Amniotic stem cell (primary cell): ENCODE results near the gene CD69.
"Not testable (repeated sequence)": the region's sequence is repeated elsewhere in the genome, so short reads cannot be mapped to it uniquely, and the experiment has no call there.

Experiments
- DNase-seq: peaks from one replicate; lab custom pipeline; 2025; lab: John Stamatoyannopoulos, UW

CD69 gene

GRCh38 chr12:9750276-9751203 lies 10.2 kb downstream of the CD69 start:
- peak; percentile 42 for DNase-seq

GRCh38 chr12:9749640-9750039 lies 11.1 kb downstream of the CD69 start:
- no peak for DNase-seq

- no peak for DNase-seq
These were observed 15.5 kb downstream of the CD69 start for GRCh38 chr12:9745199-9745598.

- no peak for DNase-seq
These were observed 18.0 kb downstream of the CD69 start for GRCh38 chr12:9742661-9743060.

GRCh38 chr12:9741726-9742125 lies 19.0 kb downstream of the CD69 start:
- no peak for DNase-seq

- no peak for DNase-seq
These were observed 20.5 kb downstream of the CD69 start for GRCh38 chr12:9740106-9740750.

- DNase-seq = not testable (repeated sequence)
These were observed 21.1 kb downstream of the CD69 start for GRCh38 chr12:9739404-9740105.

- DNase-seq = not testable (repeated sequence)
These were observed 21.8 kb downstream of the CD69 start for GRCh38 chr12:9738905-9739304.

- DNase-seq = no peak
These were observed 23.6 kb downstream of the CD69 start for GRCh38 chr12:9736936-9737705.

- DNase-seq = no peak
These were observed 25.1 kb downstream of the CD69 start for GRCh38 chr12:9735601-9736000.

- DNase-seq = no peak
These were observed 27.7 kb downstream of the CD69 start, which contains the start of gene CLECL1 for GRCh38 chr12:9732921-9733461. Gene CLECL1 (minus strand): TSS chr12:9733097.

GRCh38 chr12:9731797-9732196 lies 28.9 kb downstream of the CD69 start:
- DNase-seq = no peak

- no peak for DNase-seq
These were observed 29.3 kb downstream of the CD69 start for GRCh38 chr12:9731393-9731792.

GRCh38 chr12:9730591-9730990 lies 30.1 kb downstream of the CD69 start:
- no peak for DNase-seq

GRCh38 chr12:9730011-9730410 lies 30.7 kb downstream of the CD69 start:
- DNase-seq = no peak

GRCh38 chr12:9729082-9729481 lies 31.6 kb downstream of the CD69 start:
- DNase-seq = no peak

GRCh38 chr12:9727813-9728212 lies 32.9 kb downstream of the CD69 start:
- no peak for DNase-seq

- no peak for DNase-seq
These were observed 35.4 kb downstream of the CD69 start for GRCh38 chr12:9725213-9725870.

GRCh38 chr12:9724023-9724422 lies 36.7 kb downstream of the CD69 start:
- DNase-seq = no peak

- no peak for DNase-seq
These were observed 39.2 kb downstream of the CD69 start for GRCh38 chr12:9721394-9722092.
